ENCODE measurements around the gene RABEP1.

DNA sequence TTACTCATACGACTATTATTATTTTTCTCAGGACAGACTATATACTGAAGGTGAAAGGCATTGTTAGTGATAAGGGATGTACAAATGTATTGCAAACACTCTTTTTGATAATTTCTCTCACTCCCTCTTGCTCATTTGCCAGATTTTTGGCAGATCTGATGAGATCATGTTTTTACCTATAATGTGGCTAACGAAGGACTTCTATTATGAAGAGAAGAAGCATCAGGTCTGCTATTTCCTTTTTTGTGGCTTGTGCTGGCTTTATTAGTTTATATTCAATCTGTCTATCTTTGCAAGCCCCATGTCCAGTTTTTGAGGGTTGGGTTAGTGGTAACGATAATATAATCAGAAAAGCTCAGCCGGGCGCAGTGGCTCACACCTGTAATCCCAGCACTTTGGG, 25.0 kb upstream of the RABEP1 start:
- TF ChIP-seq EP300 (IDR thresholded peaks at IDR 0.05; ENCODE audit: low read length) (no peak), TBP (optimal IDR thresholded peaks at IDR 0.05; ENCODE audit: low read depth, low read length) (no peak), TOE1 (IDR thresholded peaks at IDR 0.05; ENCODE audit: borderline replicate concordance) (no peak), TOE1 (CRISPR knock-in tag; IDR thresholded peaks at IDR 0.05; ENCODE audit: borderline replicate concordance, low read depth) (no peak), FOXA1 (IDR thresholded peaks at IDR 0.05; ENCODE audit: borderline replicate concordance) (no peak), ELF4 (CRISPR knock-in tag; IDR thresholded peaks at IDR 0.05) (no peak), RFX5 (IDR thresholded peaks at IDR 0.05; ENCODE audit: low read depth, low read length) (no peak)
- TF ChIP-seq, protein P1, sequence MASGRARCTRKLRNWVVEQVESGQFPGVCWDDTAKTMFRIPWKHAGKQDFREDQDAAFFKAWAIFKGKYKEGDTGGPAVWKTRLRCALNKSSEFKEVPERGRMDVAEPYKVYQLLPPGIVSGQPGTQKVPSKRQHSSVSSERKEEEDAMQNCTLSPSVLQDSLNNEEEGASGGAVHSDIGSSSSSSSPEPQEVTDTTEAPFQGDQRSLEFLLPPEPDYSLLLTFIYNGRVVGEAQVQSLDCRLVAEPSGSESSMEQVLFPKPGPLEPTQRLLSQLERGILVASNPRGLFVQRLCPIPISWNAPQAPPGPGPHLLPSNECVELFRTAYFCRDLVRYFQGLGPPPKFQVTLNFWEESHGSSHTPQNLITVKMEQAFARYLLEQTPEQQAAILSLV (tag; IDR thresholded peaks at IDR 0.05): no peak
- TF ChIP-seq, protein P2, sequence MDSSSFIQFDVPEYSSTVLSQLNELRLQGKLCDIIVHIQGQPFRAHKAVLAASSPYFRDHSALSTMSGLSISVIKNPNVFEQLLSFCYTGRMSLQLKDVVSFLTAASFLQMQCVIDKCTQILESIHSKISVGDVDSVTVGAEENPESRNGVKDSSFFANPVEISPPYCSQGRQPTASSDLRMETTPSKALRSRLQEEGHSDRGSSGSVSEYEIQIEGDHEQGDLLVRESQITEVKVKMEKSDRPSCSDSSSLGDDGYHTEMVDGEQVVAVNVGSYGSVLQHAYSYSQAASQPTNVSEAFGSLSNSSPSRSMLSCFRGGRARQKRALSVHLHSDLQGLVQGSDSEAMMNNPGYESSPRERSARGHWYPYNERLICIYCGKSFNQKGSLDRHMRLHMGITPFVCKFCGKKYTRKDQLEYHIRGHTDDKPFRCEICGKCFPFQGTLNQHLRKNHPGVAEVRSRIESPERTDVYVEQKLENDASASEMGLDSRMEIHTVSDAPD (CRISPR knock-in tag; IDR thresholded peaks at IDR 0.05): no peak
- TF ChIP-seq, protein P3, sequence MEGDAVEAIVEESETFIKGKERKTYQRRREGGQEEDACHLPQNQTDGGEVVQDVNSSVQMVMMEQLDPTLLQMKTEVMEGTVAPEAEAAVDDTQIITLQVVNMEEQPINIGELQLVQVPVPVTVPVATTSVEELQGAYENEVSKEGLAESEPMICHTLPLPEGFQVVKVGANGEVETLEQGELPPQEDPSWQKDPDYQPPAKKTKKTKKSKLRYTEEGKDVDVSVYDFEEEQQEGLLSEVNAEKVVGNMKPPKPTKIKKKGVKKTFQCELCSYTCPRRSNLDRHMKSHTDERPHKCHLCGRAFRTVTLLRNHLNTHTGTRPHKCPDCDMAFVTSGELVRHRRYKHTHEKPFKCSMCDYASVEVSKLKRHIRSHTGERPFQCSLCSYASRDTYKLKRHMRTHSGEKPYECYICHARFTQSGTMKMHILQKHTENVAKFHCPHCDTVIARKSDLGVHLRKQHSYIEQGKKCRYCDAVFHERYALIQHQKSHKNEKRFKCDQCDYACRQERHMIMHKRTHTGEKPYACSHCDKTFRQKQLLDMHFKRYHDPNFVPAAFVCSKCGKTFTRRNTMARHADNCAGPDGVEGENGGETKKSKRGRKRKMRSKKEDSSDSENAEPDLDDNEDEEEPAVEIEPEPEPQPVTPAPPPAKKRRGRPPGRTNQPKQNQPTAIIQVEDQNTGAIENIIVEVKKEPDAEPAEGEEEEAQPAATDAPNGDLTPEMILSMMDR (IDR thresholded peaks at IDR 0.05 in 2 of 3, conservative IDR thresholded peaks at IDR 0.05 in 1 of 3; ENCODE audit: insufficient read depth in 2 of 3, low read depth in 1 of 3, low read length in 3 of 3): no peak
- TF ChIP-seq, protein P4, sequence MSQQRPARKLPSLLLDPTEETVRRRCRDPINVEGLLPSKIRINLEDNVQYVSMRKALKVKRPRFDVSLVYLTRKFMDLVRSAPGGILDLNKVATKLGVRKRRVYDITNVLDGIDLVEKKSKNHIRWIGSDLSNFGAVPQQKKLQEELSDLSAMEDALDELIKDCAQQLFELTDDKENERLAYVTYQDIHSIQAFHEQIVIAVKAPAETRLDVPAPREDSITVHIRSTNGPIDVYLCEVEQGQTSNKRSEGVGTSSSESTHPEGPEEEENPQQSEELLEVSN (IDR thresholded peaks at IDR 0.05; ENCODE audit: borderline replicate concordance in 1 of 2, extremely low read depth in 1 of 2, insufficient read depth in 1 of 2, insufficient read length in 1 of 2, low read depth in 1 of 2, low read length in 1 of 2, poor library complexity in 1 of 2, severe bottlenecking in 1 of 2): no peak

Data from K562 (cell line).